ENCODE results near the gene ARID1B. TPM values are rescaled to one million over a fixed set of nuclear protein-coding genes. Genes with fewer than 3 reads are reported as not detected.

Gene ARID1B
- total RNA-seq, 1 experiment from 2014 or later, result 58.8 TPM

GRCh38 chr6:157167837-157168236, 390.7 kb downstream of the ARID1B start:
- no peaks in the 10 kb centered on the region for H3K27me3 ChIP-seq (replicated peaks; ENCODE audit: control insufficient read depth, insufficient read depth, low read length)
- Mint-ChIP-seq H3K36me3 (ENCODE audit: insufficient read depth, unreplicated experiment) (peaks cover 34% of the 10 kb centered on the region), H3K27ac (ENCODE audit: unreplicated experiment) (no peak overlapping the region), H3K4me1 (ENCODE audit: low read depth, unreplicated experiment) (no peaks in the 10 kb centered on the region), H3K27me3 (ENCODE audit: insufficient read depth, unreplicated experiment) (no peaks in the 10 kb centered on the region), H3K4me3 (ENCODE audit: unreplicated experiment) (no peak overlapping the region), H3K9me3 (ENCODE audit: unreplicated experiment) (no peaks in the 10 kb centered on the region)
- no peak for DNase-seq
- no TSS peak for BruUV-seq (replicated peaks)
- H3K9me3 ChIP-seq, result no peaks in the 10 kb centered on the region
- ChIA-PET POLR2A (interaction anchor here (0.6 kb wide), 1 partner anchor 13 kb away, joined by 3 read pairs; no protein-coding TSS in a partner anchor), CTCF (no interaction called here)
- H3K36me3 ChIP-seq (ENCODE audit: control insufficient read depth, insufficient read depth, low read length), result no peaks in the 10 kb centered on the region
- H3K4me3 ChIP-seq (ENCODE audit: low read depth, low read length), result no peak overlapping the region
- TF ChIP-seq CTCF (IDR thresholded peaks at IDR 0.05; ENCODE audit: insufficient read depth in 1 of 2, low read depth in 1 of 2, low read length in 1 of 2, severe bottlenecking in 1 of 2, unreplicated experiment in 1 of 2), result no peak
- H3K4me1 ChIP-seq, result no peaks in the 10 kb centered on the region
- intact Hi-C loops (cut with micrococcal nuclease; ENCODE audit: unreplicated experiment), result no loop called here

- CTCF ChIA-PET, result no interaction called here
- no peaks in the 10 kb centered on the region for H3K36me3 ChIP-seq (ENCODE audit: control insufficient read depth, insufficient read depth, low read length)
- no peaks in the 10 kb centered on the region for H3K9me3 Mint-ChIP-seq (ENCODE audit: unreplicated experiment)
- TF ChIP-seq CTCF (IDR thresholded peaks at IDR 0.05; ENCODE audit: insufficient read depth in 1 of 2, low read depth in 1 of 2, low read length in 1 of 2, severe bottlenecking in 1 of 2, unreplicated experiment in 1 of 2), result no peak
- no peak overlapping the region for H3K27ac Mint-ChIP-seq (ENCODE audit: unreplicated experiment)
- H3K4me1 Mint-ChIP-seq (ENCODE audit: low read depth, unreplicated experiment), result no peaks in the 10 kb centered on the region
- H3K4me3 Mint-ChIP-seq (ENCODE audit: unreplicated experiment), result no peak overlapping the region
- intact Hi-C loops (cut with micrococcal nuclease; ENCODE audit: unreplicated experiment), result no loop called here
- H3K4me3 ChIP-seq (ENCODE audit: low read depth, low read length), result no peak overlapping the region
- H3K27me3 Mint-ChIP-seq (ENCODE audit: insufficient read depth, unreplicated experiment), result no peaks in the 10 kb centered on the region
- DNase-seq, result no peak
- H3K4me1 ChIP-seq, result no peaks in the 10 kb centered on the region
- POLR2A ChIA-PET, result interaction anchor here (0.6 kb wide), 1 partner anchor 12 kb away, joined by 3 read pairs; no protein-coding TSS in a partner anchor
- peaks cover 34% of the 10 kb centered on the region for H3K36me3 Mint-ChIP-seq (ENCODE audit: insufficient read depth, unreplicated experiment)
- H3K27me3 ChIP-seq (replicated peaks; ENCODE audit: control insufficient read depth, insufficient read depth, low read length), result no peaks in the 10 kb centered on the region
- H3K9me3 ChIP-seq, result no peaks in the 10 kb centered on the region
- BruUV-seq (replicated peaks), result no TSS peak
Observed at GRCh38 chr6:157168471-157168870, 391.3 kb downstream of the ARID1B start.

- BruUV-seq (replicated peaks), result no TSS peak
- intact Hi-C loops (cut with micrococcal nuclease; ENCODE audit: unreplicated experiment), result no loop called here
- no peak for TF ChIP-seq CTCF (IDR thresholded peaks at IDR 0.05; ENCODE audit: insufficient read depth in 1 of 2, low read depth in 1 of 2, low read length in 1 of 2, severe bottlenecking in 1 of 2, unreplicated experiment in 1 of 2)
- Mint-ChIP-seq H3K9me3 (ENCODE audit: unreplicated experiment) (no peaks in the 10 kb centered on the region), H3K36me3 (ENCODE audit: insufficient read depth, unreplicated experiment) (peaks cover 38% of the 10 kb centered on the region), H3K27me3 (ENCODE audit: insufficient read depth, unreplicated experiment) (no peaks in the 10 kb centered on the region), H3K27ac (ENCODE audit: unreplicated experiment) (no peak overlapping the region), H3K4me3 (ENCODE audit: unreplicated experiment) (no peak overlapping the region), H3K4me1 (ENCODE audit: low read depth, unreplicated experiment) (no peaks in the 10 kb centered on the region)
- no peak for DNase-seq
- ChIA-PET CTCF (no interaction called here), POLR2A (no interaction called here)
- H3K9me3 ChIP-seq, result no peaks in the 10 kb centered on the region
- H3K27me3 ChIP-seq (replicated peaks; ENCODE audit: control insufficient read depth, insufficient read depth, low read length), result no peaks in the 10 kb centered on the region
- no peaks in the 10 kb centered on the region for H3K36me3 ChIP-seq (ENCODE audit: control insufficient read depth, insufficient read depth, low read length)
- no peaks in the 10 kb centered on the region for H3K4me1 ChIP-seq
- H3K4me3 ChIP-seq (ENCODE audit: low read depth, low read length), result no peak overlapping the region
Observed at GRCh38 chr6:157169226-157169625, 392.0 kb downstream of the ARID1B start.

Measured in Caco-2 (cell line).